Heart left ventricle (tissue), 13 donors: ENCODE results near the gene NFKBIB.

Experiments
- POLR2A ChIP-seq, 2 donors: fragments of 450-650 bp; IDR thresholded peaks; one replicate each; pipeline ENCODE4 v1.6.1; 2017; ENCODE audit warnings: antibody characterized with exemption in 2 of 2, mild to moderate bottlenecking in 2 of 2, moderate library complexity in 2 of 2
- TF ChIP-seq, protein P1 (sequence below), 12 donors: fragments of 200-600 bp; sonication (generic) in 4 of 12; IDR thresholded peaks; one replicate each; pipeline versions ENCODE4 v1.5.0 to v1.8.0; 2018 to 2022; ENCODE audit warnings: antibody characterized with exemption in 12 of 12, mild to moderate bottlenecking in 5 of 12
- donor health status: ischemic (EF 13 %, LVEDD 7.1; RV severe dilation, severe dysfunction).
- donor health status: DM: no; HTN: yes; CAD: no.
- donor health status: DM: no; HTN: no; CAD: no.
- donor health status: ischemic (EF 25% LVEDD 6.9; RV normal size, moderate dysfunction).
- donor health status: ischemic (EF 25% LVEDD 5.7; RV mildly dilated, moderate dysfunction).
- donor health status: ischemic (EF 35%, LVEDD 5.7; RV mildly dilated, moderate dysfunction).
- donor health status: nonischemic (EF 11% LVEDD 7.7; RV severe dilation, severe dysfunction).
- donor health status: DM: yes; HTN: yes; CAD: no.
- donor health status: PGD.
- donor health status: ischemic (EF 29% LVEDD 5.4; RV normal size, mild dysfunction).
- donor health status: nonischemic (EF 23%, LVEDD 6.1; RV moderate dilation, normal function).

DNA sequence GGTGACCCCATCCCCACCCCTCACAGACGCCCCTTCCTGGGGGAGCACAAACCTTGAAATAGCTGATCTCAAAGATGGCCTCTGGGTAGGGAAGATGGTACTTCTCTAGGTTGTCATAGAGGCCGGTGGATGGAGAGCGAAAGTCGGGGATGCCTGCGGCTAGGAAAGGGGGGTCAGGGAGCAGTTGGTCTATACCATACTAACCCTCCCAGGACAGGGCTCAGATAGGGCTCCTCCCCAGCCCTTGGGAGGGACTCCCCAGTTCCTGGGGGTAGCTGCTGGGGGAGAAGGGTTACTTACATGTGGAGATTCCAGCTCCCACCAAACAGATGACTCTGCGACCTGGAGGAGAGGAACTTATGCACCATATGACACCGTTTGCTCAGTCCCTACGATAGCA is 10.0 kb upstream of the NFKBIB start:
- no peak for TF ChIP-seq POLR2A (IDR thresholded peaks at IDR 0.05)
- TF ChIP-seq, protein P1, sequence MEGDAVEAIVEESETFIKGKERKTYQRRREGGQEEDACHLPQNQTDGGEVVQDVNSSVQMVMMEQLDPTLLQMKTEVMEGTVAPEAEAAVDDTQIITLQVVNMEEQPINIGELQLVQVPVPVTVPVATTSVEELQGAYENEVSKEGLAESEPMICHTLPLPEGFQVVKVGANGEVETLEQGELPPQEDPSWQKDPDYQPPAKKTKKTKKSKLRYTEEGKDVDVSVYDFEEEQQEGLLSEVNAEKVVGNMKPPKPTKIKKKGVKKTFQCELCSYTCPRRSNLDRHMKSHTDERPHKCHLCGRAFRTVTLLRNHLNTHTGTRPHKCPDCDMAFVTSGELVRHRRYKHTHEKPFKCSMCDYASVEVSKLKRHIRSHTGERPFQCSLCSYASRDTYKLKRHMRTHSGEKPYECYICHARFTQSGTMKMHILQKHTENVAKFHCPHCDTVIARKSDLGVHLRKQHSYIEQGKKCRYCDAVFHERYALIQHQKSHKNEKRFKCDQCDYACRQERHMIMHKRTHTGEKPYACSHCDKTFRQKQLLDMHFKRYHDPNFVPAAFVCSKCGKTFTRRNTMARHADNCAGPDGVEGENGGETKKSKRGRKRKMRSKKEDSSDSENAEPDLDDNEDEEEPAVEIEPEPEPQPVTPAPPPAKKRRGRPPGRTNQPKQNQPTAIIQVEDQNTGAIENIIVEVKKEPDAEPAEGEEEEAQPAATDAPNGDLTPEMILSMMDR (IDR thresholded peaks at IDR 0.05) = no peak
